Left renal pelvis (tissue), 4 donors: ENCODE results near the gene TM7SF3. TPM values are rescaled to one million over a fixed set of nuclear protein-coding genes. Genes with fewer than 3 reads are reported as not detected.

Experiments used
- DNase-seq, 4 donors: peaks; one replicate each; pipeline ENCODE4 v3.0.0-alpha.2; 2013; ENCODE audit warnings: low read depth in 4 of 4, low spot score in 3 of 4
- polyA plus RNA-seq, 4 donors: library from polyadenylated mRNA; unstranded; fragments of 120-200 nt; gene quantifications; one replicate each; pipeline ENCODE4 v1.2.1, GENCODE V29; 2013; ENCODE audit not compliant: insufficient read length in 4 of 4

TM7SF3 gene
- polyA plus RNA-seq, 4 donors = 53.7 to 96.8 (median 86.4) TPM

GRCh38 chr12:26987634-26988424 is 26.4 kb downstream of the TM7SF3 start:
- DNase-seq = no peak

GRCh38 chr12:26982866-26983265 is 31.3 kb downstream of the TM7SF3 start:
- no peak for DNase-seq

- DNase-seq = no peak
Observed at GRCh38 chr12:26979733-26980132, 34.5 kb downstream of the TM7SF3 start.

GRCh38 chr12:26978801-26979200 is 35.4 kb downstream of the TM7SF3 start:
- no peak for DNase-seq

- DNase-seq = no peak
Observed at GRCh38 chr12:26976687-26977086, 37.5 kb downstream of the TM7SF3 start.

GRCh38 chr12:26971963-26972362 is 42.2 kb downstream of the TM7SF3 start:
- DNase-seq = no peak

- no peak for DNase-seq
Observed at GRCh38 chr12:26970136-26970535, 44.0 kb downstream of the TM7SF3 start.

- no peak for DNase-seq
Observed at GRCh38 chr12:26966842-26967241, 47.3 kb downstream of the TM7SF3 start.

GRCh38 chr12:26963413-26963812 is 50.8 kb downstream of the TM7SF3 start:
- no peak for DNase-seq

GRCh38 chr12:26961803-26962202 is 52.4 kb downstream of the TM7SF3 start:
- no peak for DNase-seq

GRCh38 chr12:26961391-26961790 is 52.8 kb downstream of the TM7SF3 start:
- peak in 1 of 4 donors; percentile 32 for DNase-seq

- DNase-seq = no peak
Observed at GRCh38 chr12:26954027-26954426, 60.2 kb downstream of the TM7SF3 start.

GRCh38 chr12:26953447-26953846 is 60.7 kb downstream of the TM7SF3 start:
- DNase-seq = no peak

GRCh38 chr12:26948309-26948708 is 65.9 kb downstream of the TM7SF3 start:
- no peak for DNase-seq

GRCh38 chr12:26941215-26941594 is 73.0 kb downstream of the TM7SF3 start:
- DNase-seq = no peak

- DNase-seq = no peak
Observed at GRCh38 chr12:26940516-26941214, 73.5 kb downstream of the TM7SF3 start.

- DNase-seq = no peak
Observed at GRCh38 chr12:26939953-26940352, 74.2 kb downstream of the TM7SF3 start.

GRCh38 chr12:26939192-26939832 is 74.9 kb downstream of the TM7SF3 start:
- DNase-seq = no peak

GRCh38 chr12:26938701-26939062 is 75.5 kb downstream of the TM7SF3 start:
- peak in 1 of 4 donors; percentile 30 for DNase-seq

GRCh38 chr12:26937863-26938700 is 76.1 kb downstream of the TM7SF3 start, which contains the start of the genes FGFR1OP2 and INTS13:
TSS of gene FGFR1OP2 (plus strand) at chr12:26938470. CDS start at chr12:26954159, 15,689 bp downstream.
TSS of gene INTS13 (minus strand) at chr12:26937981. CDS start at chr12:26936803, 1,178 bp downstream.
- peak; percentile 98 to 100 (median 99) for DNase-seq
